K562 (cell line): ENCODE measurements around the gene ARHGAP18. TPM values are rescaled to one million over a fixed set of nuclear protein-coding genes. Genes with fewer than 3 reads are reported as not detected.
A peak's percentile ranks its signal among the peaks of the same experiment; 100 is the strongest.

Source experiments
- ATAC-seq: fragments of 200-7000 bp; cut with Tn5 transposase; 3 replicates; pipeline ENCODE4 v1.9.1; 2020; ENCODE audit warnings: moderate library complexity
- BruUV-seq: library from RNA; stranded (reverse); fragments of 400-500 nt; replicated peaks from 2 replicates; lab custom pipeline; 2021; lab: Mats Ljungman, UMichigan
- CTCF ChIA-PET: fragments of 300-600 bp; formaldehyde crosslinking; extraction: SDS; loops from one replicate; lab custom pipeline; 2021; ENCODE audit warnings: low intra/inter-chr PET ratio; lab: Yijun Ruan, JAX
- POLR2A ChIA-PET: fragments of 300-600, 350-650 bp; sonication (Branson Sonifier 250); formaldehyde crosslinking; extraction: SDS; loops from one replicate; lab custom pipeline; 2021; ENCODE audit warnings: antibody characterized with exemption, inconsistent platforms; lab: Yijun Ruan, JAX
- DNase-seq, 4 experiments: peaks; one replicate each; pipeline versions ENCODE4 v3.0.0 to v3.0.0-alpha.2; 2011 to 2018; ENCODE audit warnings: low spot score in 3 of 4, mixed read lengths in 3 of 4; ENCODE audit errors: extremely low read depth in 1 of 4
- FAIRE-seq: peaks from 2 replicates; lab custom pipeline; 2011; peaks lifted over from hg19 to GRCh38; lab: Jason Lieb, UNC
- H2AFZ ChIP-seq: 2 replicates; pipeline ENCODE4 v1.6.0; 2011; ENCODE audit warnings: low read depth, low read length, control low read depth, inconsistent platforms
- H3K27ac ChIP-seq: fragments of 200-600 bp; 3 replicates; pipeline ENCODE4 v1.8.0; 2011; ENCODE audit warnings: low read depth, mild to moderate bottlenecking, control low read depth, inconsistent platforms, low read length, moderate library complexity, mixed read lengths; ENCODE audit errors: extremely low read depth
- H3K27me3 ChIP-seq, 2 experiments: fragments of 300-600 bp in 1 of 2; 2 replicates in 1 of 2; 3 replicates in 1 of 2; pipeline versions ENCODE4 v1.6.0 to v1.8.0; 2011; ENCODE audit warnings: inconsistent platforms in 2 of 2, low read length in 2 of 2, mild to moderate bottlenecking in 1 of 2, mixed read lengths in 1 of 2, moderate library complexity in 1 of 2; ENCODE audit not compliant: control insufficient read depth in 2 of 2, insufficient read depth in 2 of 2
- H3K36me3 ChIP-seq: fragments of 300-600 bp; 3 replicates; pipeline ENCODE4 v1.8.0; 2011; ENCODE audit warnings: mild to moderate bottlenecking, low read length, inconsistent platforms; ENCODE audit not compliant: control insufficient read depth, insufficient read depth
- H3K4me1 ChIP-seq, 2 experiments: fragments of 200-600 bp in 1 of 2; replicated peaks in 1 of 2; 2 replicates in 1 of 2; 3 replicates in 1 of 2; pipeline versions ENCODE4 v1.5.1 to v1.8.0; 2011; ENCODE audit warnings: inconsistent platforms in 2 of 2, low read length in 2 of 2, mild to moderate bottlenecking in 1 of 2, mixed read lengths in 1 of 2, moderate library complexity in 1 of 2; ENCODE audit not compliant: control insufficient read depth in 2 of 2, insufficient read depth in 2 of 2
- H3K4me2 ChIP-seq: 2 replicates; pipeline ENCODE4 v1.6.1; 2011; ENCODE audit warnings: low read length, control low read depth, inconsistent platforms, mixed read lengths; ENCODE audit not compliant: insufficient read depth
- H3K4me3 ChIP-seq: fragments of 200-600 bp; sonication (generic), shearing (Covaris generic); 2 replicates; pipeline ENCODE4 v1.5.1; 2016; ENCODE audit warnings: control low read depth, inconsistent platforms
- H3K79me2 ChIP-seq: fragments of 200-600 bp; 3 replicates; pipeline ENCODE4 v1.8.0; 2011; ENCODE audit warnings: low read length, inconsistent platforms; ENCODE audit not compliant: control insufficient read depth, insufficient read depth
- H3K9ac ChIP-seq, 2 experiments: 2 replicates each; pipeline versions ENCODE4 v1.6.0 to v1.6.1; 2011; ENCODE audit warnings: low read depth in 2 of 2, low read length in 2 of 2, control low read depth in 1 of 2, inconsistent platforms in 1 of 2, mild to moderate bottlenecking in 1 of 2, mixed read lengths in 1 of 2; ENCODE audit not compliant: insufficient read depth in 1 of 2
- H3K9me1 ChIP-seq: one replicate; pipeline ENCODE4 v1.6.0; 2011; ENCODE audit warnings: inconsistent platforms, mild to moderate bottlenecking, low read length, moderate library complexity; ENCODE audit not compliant: control insufficient read depth, insufficient read depth
- H3K9me3 ChIP-seq: replicated peaks from 2 replicates; pipeline ENCODE4 v1.5.1; 2011; ENCODE audit warnings: low read depth, low read length, inconsistent platforms; ENCODE audit not compliant: control insufficient read depth, insufficient read depth
- H4K20me1 ChIP-seq: replicated peaks from 2 replicates; pipeline ENCODE4 v1.6.1; 2011; ENCODE audit warnings: low read length, inconsistent platforms, mixed read lengths; ENCODE audit not compliant: control insufficient read depth, insufficient read depth
- CBX8 ChIP-seq: fragments of 200-600 bp; sonication (generic); IDR thresholded peaks from 2 replicates; pipeline ENCODE4 v1.6.1; 2012; ENCODE audit warnings: borderline replicate concordance, mixed run types, low read depth, mild to moderate bottlenecking, moderate library complexity, mixed read lengths, low read length, control low read depth, inconsistent platforms; ENCODE audit not compliant: poor library complexity, severe bottlenecking; ENCODE audit errors: extremely low read depth
- E4F1 ChIP-seq: fragments of 250-450 bp; sonication (Bioruptor Pico); IDR thresholded peaks from 2 replicates; pipeline ENCODE4 v1.5.0; 2021; ENCODE audit warnings: mild to moderate bottlenecking, borderline replicate concordance
- LEF1 ChIP-seq: fragments of 450-650 bp; IDR thresholded peaks from 2 replicates; pipeline ENCODE4 v1.6.1; 2016; ENCODE audit warnings: mild to moderate bottlenecking
- MAFF ChIP-seq: IDR thresholded peaks from 2 replicates; pipeline ENCODE4 v1.6.1; 2012; ENCODE audit warnings: low read length, improper control_type of control experiment
- MAFK ChIP-seq: IDR thresholded peaks from 2 replicates; pipeline ENCODE4 v1.6.1; 2011; ENCODE audit warnings: low read length, improper control_type of control experiment
- MLX ChIP-seq, 2 experiments: fragments of 450-650 bp in 1 of 2; sonication (generic) in 1 of 2; formaldehyde crosslinking; conservative IDR thresholded peaks; 2 replicates each; pipeline versions ENCODE4 v1.4.0 to v1.8.1; 2020 to 2022; ENCODE audit warnings: mild to moderate bottlenecking in 1 of 2, missing genetic modification reagents in 1 of 2
- NCOA2 ChIP-seq, 2 experiments: fragments of 450-650 bp; IDR thresholded peaks; 2 replicates each; pipeline ENCODE4 v1.6.1; 2018; ENCODE audit warnings: mild to moderate bottlenecking in 2 of 2, moderate library complexity in 1 of 2; ENCODE audit not compliant: partially characterized antibody in 2 of 2
- NUFIP1 ChIP-seq: fragments of 450-650 bp; IDR thresholded peaks from 2 replicates; pipeline ENCODE4 v1.6.1; 2018; ENCODE audit not compliant: partially characterized antibody
- RBM14 ChIP-seq: fragments of 200-400 bp; formaldehyde crosslinking; IDR thresholded peaks from 2 replicates; pipeline ENCODE4 v1.6.1; 2018; ENCODE audit warnings: low read depth, mild to moderate bottlenecking, low read length, moderate library complexity, borderline replicate concordance; ENCODE audit not compliant: insufficient read depth
- SAFB ChIP-seq: fragments of 200-400 bp; formaldehyde crosslinking; IDR thresholded peaks from 2 replicates; pipeline ENCODE4 v1.6.1; 2017; ENCODE audit warnings: low read depth, low read length, borderline replicate concordance
- SP1 ChIP-seq: sonication (generic); formaldehyde crosslinking; IDR thresholded peaks from 2 replicates; pipeline ENCODE4 v1.8.1; 2022; ENCODE audit warnings: mild to moderate bottlenecking, missing genetic modification reagents
- SREBF1 ChIP-seq: fragments of 150-350 bp; IDR thresholded peaks from 2 replicates; pipeline ENCODE4 v1.6.1; 2014; ENCODE audit warnings: antibody characterized with exemption, low read depth, low read length, borderline replicate concordance
- SRF ChIP-seq, 2 experiments: fragments of 250-450, 450-650 bp in 1 of 2; sonication (Bioruptor Pico) in 1 of 2; sonication (generic) in 1 of 2; formaldehyde crosslinking; IDR thresholded peaks; 2 replicates each; pipeline versions ENCODE4 v1.5.0 to v1.5.1; 2020 to 2022; ENCODE audit warnings: mild to moderate bottlenecking in 1 of 2, missing genetic modification reagents in 1 of 2
- ZNF253 ChIP-seq: fragments of 250-450 bp; sonication (Bioruptor Pico); conservative IDR thresholded peaks from 2 replicates; pipeline ENCODE4 v1.6.1; 2021; ENCODE audit warnings: mild to moderate bottlenecking
- ZNF655 ChIP-seq: fragments of 250-450 bp; sonication (Bioruptor Pico); IDR thresholded peaks from 2 replicates; pipeline ENCODE4 v1.5.0; 2021
- ZNF79 ChIP-seq: fragments of 250-450 bp; sonication (Bioruptor Pico); IDR thresholded peaks from 2 replicates; pipeline ENCODE4 v1.4.0; 2020; ENCODE audit warnings: low read depth, mild to moderate bottlenecking, moderate library complexity
- WGBS: fragments of 100-300 bp; shearing (Covaris generic); methylation state at CpG from one replicate; pipeline ENCODE4 v1.1.6; 2016; ENCODE audit warnings: low coverage, mixed read lengths; ENCODE audit not compliant: insufficient coverage; ENCODE audit errors: missing lambda C conversion rate; 5-methylcytosine and 5-hydroxymethylcytosine counted together
- in situ Hi-C: fragments of 300-500 bp; cut with MboI; formaldehyde crosslinking; loops from 4 replicates; pipeline ENCODE4 v1.15.0; 2018; ENCODE audit warnings: inconsistent platforms, mixed read lengths
- intact Hi-C: fragments of 100-400 bp; cut with micrococcal nuclease; formaldehyde crosslinking; loops from 2 replicates; pipeline ENCODE4 v1.14.2; 2022
- polyA plus RNA-seq, 8 experiments: library from polyadenylated mRNA; depleted of rRNA in 4 of 8; stranded (reverse) in 5 of 8; unstranded in 3 of 8; fragments of >200 nt; fragmentation: Nextera tagmentation in 2 of 8; fragmentation: Illumina TruSeq in 1 of 8; extraction: Ambion mirVana in 2 of 8; extraction: Trizol in 1 of 8; gene quantifications; 2 replicates each; pipeline versions ENCODE4 v1.2.1 to v1.2.3, GENCODE V29; 2011 to 2014; ENCODE audit warnings: inconsistent platforms in 1 of 8, missing spikeins in 1 of 8
- total RNA-seq, 7 experiments: library from RNA; depleted of rRNA in 6 of 7; stranded (reverse); fragments of >200 nt in 6 of 7; fragmentation: Illumina TruSeq in 2 of 7; extraction: Trizol in 2 of 7; gene quantifications; 2 replicates each; pipeline versions ENCODE4 v1.2.1 to v1.2.3, GENCODE V29; 2011 to 2021; ENCODE audit warnings: low replicate concordance in 1 of 7

ARHGAP18 gene
- total and polyA plus RNA-seq, 9 of the 15 experiments (the other 6 are each of a cell fraction or from before 2014, with no cell fraction given) = 13.3 to 29.7 (median 21.1) TPM

GRCh38 chr6:129659590-129660345, 50.2 kb downstream of the ARHGAP18 start (continued):
- TF ChIP-seq CBX8 = no peak
- no peak for TF ChIP-seq ZNF253 (CRISPR knock-in tag)
- TF ChIP-seq NUFIP1 = peak; percentile 7
- TF ChIP-seq SRF (CRISPR knock-in tag; IDR thresholded peaks at IDR 0.05) = no peak
- TF ChIP-seq, all 486 proteins: peak for 71

GRCh38 chr6:129659167-129659566, 50.8 kb downstream of the ARHGAP18 start:
- peaks cover 51% of the 10 kb centered on the region for H3K79me2 ChIP-seq
- H3K4me1 ChIP-seq = peaks cover 12 to 40% of the 10 kb centered on the region in 2 experiments; a peak in 4 of 5 replicates
- FAIRE-seq (no peak), DNase-seq (no peak), ATAC-seq (no peak)
- H3K36me3 ChIP-seq = no peaks in the 10 kb centered on the region
- H3K9me3 ChIP-seq = no peaks in the 10 kb centered on the region
- no peaks in the 10 kb centered on the region for H3K9me1 ChIP-seq
- no peak overlapping the region for H2AFZ ChIP-seq
- BruUV-seq = no TSS peak
- 75% methylated on average over 3 of the region's 3 CpGs for WGBS
- peak overlapping the region; percentile 73; the same call in 1 of the 3 replicates for H3K27ac ChIP-seq
- no peak overlapping the region for H3K4me2 ChIP-seq
- no peaks in the 10 kb centered on the region for H3K27me3 ChIP-seq
- H4K20me1 ChIP-seq = no peaks in the 10 kb centered on the region
- in situ Hi-C loops (no loop called here), intact Hi-C loops (no loop called here)
- CTCF ChIA-PET = no interaction called here
- POLR2A ChIA-PET = interaction anchor here (1.5 kb wide), 1 partner anchor 23 kb away, joined by 3 read pairs; no protein-coding TSS in a partner anchor
- H3K4me3 ChIP-seq = no peak overlapping the region
- no peak overlapping the region for H3K9ac ChIP-seq
- TF ChIP-seq MLX (CRISPR knock-in tag; conservative IDR thresholded peaks at IDR 0.05) (no peak), E4F1 (no peak), SAFB (no peak), SREBF1 (no peak), LEF1 (no peak), RBM14 (no peak), ZNF79 (CRISPR knock-in tag) (no peak), MAFK (peak; percentile 14; the same call in 1 of the 2 replicates), SP1 (CRISPR knock-in tag) (no peak), ZNF655 (CRISPR knock-in tag) (no peak), NCOA2 (IDR thresholded peaks at IDR 0.05; ENCODE audit: partially characterized antibody in 2 of 2) (no peak), MAFF (0 out of 2 replicates have a peak, but pooled peaks have one; percentile 8)
